ENCODE measurements around the gene MARCHF10.

DNA sequence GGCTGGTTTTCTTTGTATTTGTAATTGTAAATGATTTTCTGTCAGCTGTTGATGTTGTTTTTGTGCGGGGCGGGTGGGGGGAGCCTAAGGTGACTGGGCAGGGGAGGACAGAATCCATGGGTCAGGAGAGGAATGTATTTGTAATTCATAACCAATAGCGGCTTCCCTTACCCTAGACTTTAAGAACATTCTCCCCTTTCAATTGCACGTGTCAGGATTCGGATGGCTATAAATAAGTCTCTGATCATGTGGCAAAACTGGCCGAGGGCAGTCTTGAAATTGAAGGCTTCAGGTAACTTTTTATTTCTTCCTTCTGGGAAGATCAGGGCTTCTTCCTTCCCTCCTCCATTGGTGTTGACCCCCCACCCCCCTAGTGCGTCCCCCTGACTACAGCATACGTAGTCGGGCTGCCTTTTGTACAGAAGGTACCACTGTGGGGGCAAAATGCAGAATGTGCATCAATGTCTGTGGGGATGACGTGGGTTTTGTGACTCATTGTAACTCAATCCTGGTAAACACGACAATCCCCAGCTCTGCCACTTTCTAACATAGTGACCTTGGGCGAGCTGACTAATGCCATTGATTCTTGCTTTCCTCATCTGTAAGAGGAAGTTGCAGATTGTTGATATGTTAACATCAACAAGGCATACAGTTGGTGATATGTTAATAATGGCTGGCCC, 16.2 kb downstream of the MARCHF10 start:
- TF ChIP-seq, protein P1, sequence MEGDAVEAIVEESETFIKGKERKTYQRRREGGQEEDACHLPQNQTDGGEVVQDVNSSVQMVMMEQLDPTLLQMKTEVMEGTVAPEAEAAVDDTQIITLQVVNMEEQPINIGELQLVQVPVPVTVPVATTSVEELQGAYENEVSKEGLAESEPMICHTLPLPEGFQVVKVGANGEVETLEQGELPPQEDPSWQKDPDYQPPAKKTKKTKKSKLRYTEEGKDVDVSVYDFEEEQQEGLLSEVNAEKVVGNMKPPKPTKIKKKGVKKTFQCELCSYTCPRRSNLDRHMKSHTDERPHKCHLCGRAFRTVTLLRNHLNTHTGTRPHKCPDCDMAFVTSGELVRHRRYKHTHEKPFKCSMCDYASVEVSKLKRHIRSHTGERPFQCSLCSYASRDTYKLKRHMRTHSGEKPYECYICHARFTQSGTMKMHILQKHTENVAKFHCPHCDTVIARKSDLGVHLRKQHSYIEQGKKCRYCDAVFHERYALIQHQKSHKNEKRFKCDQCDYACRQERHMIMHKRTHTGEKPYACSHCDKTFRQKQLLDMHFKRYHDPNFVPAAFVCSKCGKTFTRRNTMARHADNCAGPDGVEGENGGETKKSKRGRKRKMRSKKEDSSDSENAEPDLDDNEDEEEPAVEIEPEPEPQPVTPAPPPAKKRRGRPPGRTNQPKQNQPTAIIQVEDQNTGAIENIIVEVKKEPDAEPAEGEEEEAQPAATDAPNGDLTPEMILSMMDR (conservative IDR thresholded peaks at IDR 0.05; ENCODE audit: low read depth, low read length) = no peak
- TF ChIP-seq EZH2 (IDR thresholded peaks at IDR 0.05; ENCODE audit: low read length, unreplicated experiment) (no peak), EZH2phosphoT487 (IDR thresholded peaks at IDR 0.05; ENCODE audit: borderline replicate concordance, low read length) (no peak)

Data from PC-3 (cell line).